Activated CD4-positive, alpha-beta T cell treated with anti-CD3 and anti-CD28 coated beads, Interleukin-2, amount 50 U/mL, for 24 hours (primary cell): Measurements from ENCODE around the gene GPBAR1.

ENCODE experiments used
- DNase-seq, 2 donors: peaks; one replicate each; pipeline ENCODE4 v3.0.0-alpha.2; 2020; ENCODE audit warnings: low read depth in 1 of 2, low spot score in 1 of 2

The GPBAR1 gene

GRCh38 chr2:218284106-218284811 lies 23.4 kb downstream of the GPBAR1 start:
- peak in 1 of 2 donors; percentile 67 for DNase-seq

- DNase-seq: no peak
Measured at GRCh38 chr2:218285604-218286003, 24.8 kb downstream of the GPBAR1 start.

GRCh38 chr2:218286570-218287459 lies 26.0 kb downstream of the GPBAR1 start:
- DNase-seq: peak; percentile 58 to 76

GRCh38 chr2:218289639-218290315 lies 29.0 kb downstream of the GPBAR1 start:
- DNase-seq: no peak

- no peak for DNase-seq
Measured at GRCh38 chr2:218290316-218291261, 29.8 kb downstream of the GPBAR1 start.

GRCh38 chr2:218291318-218292047 lies 30.7 kb downstream of the GPBAR1 start:
- DNase-seq: no peak

GRCh38 chr2:218292048-218293014 lies 31.5 kb downstream of the GPBAR1 start, which contains the start of gene TMBIM1:
TMBIM1 (minus strand) TSS chr2:218292503; CDS start chr2:218282141, 10,362 bp downstream.
- peak; percentile 57 to 58 for DNase-seq

GRCh38 chr2:218293715-218294429 lies 33.1 kb downstream of the GPBAR1 start:
- DNase-seq: no peak

- no peak for DNase-seq
Measured at GRCh38 chr2:218294430-218295022, 33.7 kb downstream of the GPBAR1 start.

GRCh38 chr2:218295029-218295428 lies 34.2 kb downstream of the GPBAR1 start:
- DNase-seq: no peak

- DNase-seq: no peak
Measured at GRCh38 chr2:218296200-218296599, 35.4 kb downstream of the GPBAR1 start.

GRCh38 chr2:218296847-218297246 lies 36.0 kb downstream of the GPBAR1 start:
- DNase-seq: no peak

GRCh38 chr2:218298314-218298875 lies 37.6 kb downstream of the GPBAR1 start:
- DNase-seq: no peak

- no peak for DNase-seq
Measured at GRCh38 chr2:218300141-218300540, 39.3 kb downstream of the GPBAR1 start.

- peak; percentile 74 to 90 for DNase-seq
Measured at GRCh38 chr2:218301176-218301819, 40.5 kb downstream of the GPBAR1 start.

- no peak for DNase-seq
Measured at GRCh38 chr2:218305383-218305782, 44.6 kb downstream of the GPBAR1 start.
